Raji (cell line): ENCODE results near the gene PNPLA7.

ENCODE experiments used
- POLR2A ChIP-seq: IDR thresholded peaks from 2 replicates; pipeline ENCODE4 v1.6.1; 2011; ENCODE audit warnings: low read depth, low read length, control low read depth; ENCODE audit not compliant: insufficient read depth

PNPLA7 gene

DNA sequence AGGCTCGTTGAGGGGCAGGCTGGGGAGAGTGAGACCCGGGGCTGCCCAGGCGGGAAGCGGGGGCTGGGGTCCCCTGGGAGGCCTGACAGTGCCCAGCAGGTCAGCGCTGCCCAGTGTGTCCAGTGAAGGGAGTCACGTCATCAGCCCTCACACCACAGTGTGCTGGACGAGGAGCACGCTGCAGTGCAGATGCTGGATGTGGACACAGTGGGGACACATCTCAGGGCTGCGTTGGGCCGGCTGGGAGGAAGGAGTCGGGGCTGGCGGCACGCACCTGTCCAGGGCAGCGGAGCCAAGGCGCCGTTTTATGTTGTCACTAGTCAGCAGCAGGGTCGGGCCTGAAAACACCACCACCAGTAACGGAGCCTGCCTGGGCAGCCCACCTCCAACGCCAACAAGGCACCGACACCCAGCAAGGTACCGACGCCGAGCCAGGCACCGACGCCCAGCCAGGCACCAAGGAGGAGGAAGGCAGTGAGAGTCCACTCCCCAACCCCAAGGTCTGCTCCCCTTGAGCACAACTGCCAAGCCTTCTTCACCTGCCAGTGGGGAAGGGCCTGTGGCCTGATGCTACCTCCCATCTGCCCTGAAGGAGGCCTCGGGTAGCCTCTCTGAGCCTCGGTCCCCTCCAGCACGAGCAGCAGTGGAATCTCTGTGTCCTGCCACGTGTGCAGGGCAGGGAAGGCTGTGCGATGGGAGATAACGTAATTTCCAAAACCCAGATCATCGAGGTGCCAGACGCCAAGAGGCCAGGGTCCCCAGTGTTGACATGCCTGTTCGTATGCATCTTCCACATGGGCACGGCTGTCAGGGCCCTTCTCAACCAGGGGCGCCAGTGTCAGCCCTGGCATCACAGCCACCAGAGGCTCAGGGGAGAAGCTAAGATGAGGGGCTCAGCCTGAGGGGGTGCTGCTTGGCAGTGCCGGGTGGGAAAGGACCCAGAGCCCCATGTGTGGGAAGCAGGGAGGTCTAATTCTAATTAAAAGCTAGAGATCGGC, 69.2 kb downstream of the PNPLA7 start:
- no peak for TF ChIP-seq POLR2A

DNA sequence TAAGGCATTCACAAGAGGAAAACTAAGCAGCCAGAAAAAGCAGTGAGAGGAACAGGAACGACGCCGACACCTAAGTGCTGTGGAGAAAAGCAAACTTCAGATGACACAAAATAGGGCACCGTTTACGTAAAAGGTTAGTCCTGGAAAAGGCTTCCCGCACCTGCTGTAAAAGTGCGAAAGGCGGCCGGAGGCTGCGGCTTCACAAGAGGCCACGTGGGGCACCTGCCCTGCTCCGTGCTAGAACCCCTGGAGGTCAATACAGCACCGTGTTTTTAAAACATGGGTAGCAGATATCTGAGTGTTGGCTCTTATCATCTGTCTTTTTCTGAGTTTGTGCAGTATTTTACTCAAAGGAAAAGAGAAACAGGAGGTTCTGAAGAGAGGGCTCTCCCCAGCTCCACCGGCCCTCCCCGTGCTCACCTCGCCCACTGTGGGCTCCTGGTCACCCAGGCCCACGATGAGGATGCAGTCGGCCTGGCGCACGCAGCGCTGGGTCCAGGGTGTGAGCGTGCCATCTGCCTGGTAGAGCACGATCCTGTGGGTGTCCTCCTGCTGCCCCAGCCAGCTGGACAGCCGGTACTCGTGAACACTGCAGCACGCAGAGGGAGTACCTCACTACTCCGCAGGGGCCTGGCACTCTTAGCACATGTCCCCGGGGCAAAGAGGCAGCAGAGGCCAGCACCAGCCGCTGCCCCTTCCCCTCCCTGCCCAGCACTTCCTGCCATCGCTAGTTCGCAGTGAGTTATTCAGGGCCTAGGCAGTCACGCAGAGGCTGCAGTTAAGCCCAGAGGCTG, 70.1 kb downstream of the PNPLA7 start:
- no peak for TF ChIP-seq POLR2A

- TF ChIP-seq POLR2A, result no peak
These were observed 71.0 kb downstream of the PNPLA7 start for GRCh38 chr9:137478962-137479861.

- no peak for TF ChIP-seq POLR2A
These were observed 71.6 kb downstream of the PNPLA7 start for GRCh38 chr9:137478613-137478961.

DNA sequence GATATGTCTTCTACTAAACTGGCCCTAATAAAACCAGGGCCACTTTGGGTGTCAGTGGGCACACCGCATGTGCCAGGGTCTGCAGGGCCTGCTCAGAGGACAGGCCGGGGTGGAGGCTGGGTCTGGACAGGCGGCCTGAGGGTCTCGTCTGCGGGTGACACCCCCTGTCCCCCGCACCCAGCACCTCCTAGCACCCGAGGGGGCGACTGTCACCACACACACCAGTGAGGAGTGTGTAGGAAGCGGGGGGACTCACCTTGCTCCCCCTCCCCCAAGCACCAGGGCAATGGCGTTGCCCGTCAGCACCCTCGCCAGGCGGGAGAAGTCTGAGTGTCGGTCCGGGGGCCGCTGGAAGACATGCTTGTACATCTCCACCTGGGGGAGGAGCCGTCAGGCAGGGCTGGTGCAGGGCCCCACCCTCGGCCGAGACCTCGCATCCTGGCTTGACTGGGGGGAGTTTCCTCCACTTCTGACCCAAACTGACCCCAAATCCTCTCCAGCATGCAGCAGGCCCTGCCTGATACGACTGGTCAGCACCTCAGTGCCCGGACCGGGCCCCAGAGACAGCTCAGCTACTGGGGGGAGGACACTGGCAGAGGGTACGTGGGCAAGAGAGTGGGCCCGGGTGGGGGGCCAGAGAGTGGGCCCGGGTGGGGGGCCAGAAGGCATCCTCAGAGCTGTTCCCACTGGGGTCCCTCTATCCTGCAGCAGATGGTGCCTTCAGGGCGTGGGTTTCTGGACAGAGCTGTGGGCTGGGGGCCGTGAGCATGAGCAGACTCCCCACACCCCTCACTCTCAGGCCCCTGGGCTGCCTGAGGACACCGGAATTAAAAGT, 72.2 kb downstream of the PNPLA7 start:
- TF ChIP-seq POLR2A, result no peak

- no peak for TF ChIP-seq POLR2A
These were observed 73.3 kb downstream of the PNPLA7 start for GRCh38 chr9:137476856-137477255.

DNA sequence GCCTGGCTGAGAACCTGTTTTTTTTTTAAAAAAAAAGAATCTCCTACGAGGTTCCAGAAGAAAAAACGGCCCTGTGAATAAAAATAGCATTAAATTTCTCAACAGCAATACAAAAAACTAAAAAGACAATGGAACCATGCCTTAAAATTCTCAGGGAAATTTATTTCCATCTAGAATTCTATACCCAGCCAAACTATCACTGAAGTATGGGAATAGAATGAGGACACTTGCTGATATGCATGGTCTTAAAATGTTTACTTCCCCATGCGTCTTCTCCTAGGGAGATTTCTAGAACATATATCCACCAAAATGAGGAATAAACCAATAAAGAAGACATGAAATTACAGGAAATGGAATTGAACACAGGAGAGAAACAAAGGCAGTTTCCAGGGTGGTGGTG, 74.5 kb downstream of the PNPLA7 start:
- TF ChIP-seq POLR2A, result no peak

DNA sequence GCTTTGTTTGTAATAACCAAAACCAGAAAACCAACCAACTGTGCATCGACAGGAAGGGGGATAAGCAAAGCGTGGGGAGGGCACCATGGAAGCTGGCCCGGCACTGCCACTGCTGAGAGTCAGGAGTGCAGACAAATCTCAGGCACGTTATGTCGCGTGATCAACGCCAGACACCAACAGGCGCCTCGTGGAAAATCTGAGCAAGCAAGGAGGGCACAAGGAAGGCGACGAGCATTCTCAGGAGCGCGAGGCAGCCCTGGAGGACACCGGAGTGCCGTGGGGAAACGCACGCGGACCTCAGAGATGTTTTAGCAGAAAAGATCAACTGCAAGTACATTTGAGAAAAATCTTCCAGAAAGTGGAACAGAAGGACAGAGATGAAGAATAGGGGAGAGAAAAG, 75.9 kb downstream of the PNPLA7 start:
- TF ChIP-seq POLR2A, result no peak

- no peak for TF ChIP-seq POLR2A
These were observed 79.4 kb downstream of the PNPLA7 start for GRCh38 chr9:137470785-137471184.

GRCh38 chr9:137467896-137468295, 82.3 kb downstream of the PNPLA7 start:
- TF ChIP-seq POLR2A, result no peak

DNA sequence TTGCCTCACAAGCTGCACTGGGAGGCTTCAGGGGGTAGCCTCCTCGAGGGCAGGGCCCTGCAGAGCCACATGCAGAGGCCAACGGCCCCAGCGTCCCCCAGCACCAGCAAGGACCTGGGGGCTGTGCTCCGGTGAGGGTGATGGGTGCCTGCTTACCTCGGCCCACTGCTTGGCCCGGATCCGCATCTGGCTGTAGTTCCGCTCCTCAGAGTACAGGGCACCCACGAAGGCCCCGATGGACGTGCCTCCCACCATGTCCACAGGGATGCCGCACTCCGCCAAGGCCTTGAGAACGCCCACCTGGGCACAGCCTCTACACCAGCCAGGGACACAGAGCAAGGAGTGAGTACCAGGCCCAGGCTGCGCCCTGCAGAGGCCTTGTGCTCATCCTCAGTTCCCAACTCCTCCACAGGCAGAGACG, 83.0 kb downstream of the PNPLA7 start:
- no peak for TF ChIP-seq POLR2A

DNA sequence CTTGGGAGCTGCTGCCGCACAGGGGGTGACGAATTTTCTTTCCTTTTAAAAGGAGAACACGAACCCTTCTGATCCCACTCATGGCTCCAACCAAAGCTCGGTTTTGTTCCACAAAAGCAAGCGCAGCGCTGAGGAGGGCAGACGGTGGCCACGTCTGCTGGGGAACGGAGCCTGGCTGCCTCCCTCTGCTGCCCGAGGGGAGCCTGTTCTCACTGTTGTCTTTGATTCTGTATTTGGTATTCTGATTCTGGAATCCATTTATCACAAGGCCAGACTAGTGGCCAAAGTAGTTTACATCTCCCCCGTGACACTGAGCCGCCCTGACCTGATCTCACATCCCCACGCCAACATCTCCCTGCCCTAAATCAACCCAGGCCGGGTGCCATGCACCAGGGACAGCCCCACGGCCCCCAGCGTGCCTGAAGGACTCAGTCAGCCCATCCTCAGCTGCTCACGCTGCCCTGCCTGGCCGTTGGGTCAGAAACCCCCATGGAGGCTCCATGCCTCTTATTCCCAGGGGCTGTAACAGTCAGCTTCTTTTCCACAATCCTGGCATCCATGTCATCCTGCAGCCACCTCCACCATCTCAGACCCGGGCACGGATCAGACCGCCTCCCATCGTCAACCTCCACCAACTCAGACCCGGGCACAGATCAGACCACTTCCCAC, 84.3 kb downstream of the PNPLA7 start:
- TF ChIP-seq POLR2A, result no peak

DNA sequence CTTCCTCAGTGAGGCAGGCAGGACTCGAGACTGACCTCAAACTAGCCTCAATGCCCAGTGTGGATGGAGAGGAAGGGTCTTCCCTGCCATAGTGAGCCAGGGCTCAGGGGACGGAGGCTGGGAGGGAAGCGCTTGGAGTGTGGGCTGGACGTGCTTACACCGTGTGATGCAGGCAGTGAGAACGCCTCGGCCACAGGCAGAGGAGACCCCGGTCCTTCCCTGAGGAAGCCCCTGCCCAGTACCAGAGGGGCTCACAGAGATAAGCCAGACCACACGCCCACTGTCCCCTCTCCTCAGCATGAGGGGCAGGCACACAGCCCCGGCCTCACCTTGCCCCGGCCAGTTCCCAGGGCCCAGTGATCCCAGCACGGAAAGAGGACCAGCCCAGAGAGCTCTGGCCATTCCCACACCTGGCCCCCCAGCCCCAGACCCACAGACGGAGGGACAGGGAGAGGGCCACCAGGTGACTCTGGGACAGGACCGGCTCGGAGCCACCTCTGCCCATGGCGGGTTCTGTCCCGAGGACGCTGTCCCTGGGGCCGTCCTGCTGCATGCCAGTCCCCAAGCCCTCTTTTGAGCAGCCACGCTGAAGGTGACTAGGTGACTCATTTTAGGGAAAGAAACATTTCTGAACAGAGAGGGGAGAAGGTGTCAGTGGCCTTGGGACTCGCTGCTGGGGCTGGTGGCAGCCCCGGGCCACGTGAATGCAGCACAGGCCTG, 85.0 kb downstream of the PNPLA7 start:
- TF ChIP-seq POLR2A, result no peak

DNA sequence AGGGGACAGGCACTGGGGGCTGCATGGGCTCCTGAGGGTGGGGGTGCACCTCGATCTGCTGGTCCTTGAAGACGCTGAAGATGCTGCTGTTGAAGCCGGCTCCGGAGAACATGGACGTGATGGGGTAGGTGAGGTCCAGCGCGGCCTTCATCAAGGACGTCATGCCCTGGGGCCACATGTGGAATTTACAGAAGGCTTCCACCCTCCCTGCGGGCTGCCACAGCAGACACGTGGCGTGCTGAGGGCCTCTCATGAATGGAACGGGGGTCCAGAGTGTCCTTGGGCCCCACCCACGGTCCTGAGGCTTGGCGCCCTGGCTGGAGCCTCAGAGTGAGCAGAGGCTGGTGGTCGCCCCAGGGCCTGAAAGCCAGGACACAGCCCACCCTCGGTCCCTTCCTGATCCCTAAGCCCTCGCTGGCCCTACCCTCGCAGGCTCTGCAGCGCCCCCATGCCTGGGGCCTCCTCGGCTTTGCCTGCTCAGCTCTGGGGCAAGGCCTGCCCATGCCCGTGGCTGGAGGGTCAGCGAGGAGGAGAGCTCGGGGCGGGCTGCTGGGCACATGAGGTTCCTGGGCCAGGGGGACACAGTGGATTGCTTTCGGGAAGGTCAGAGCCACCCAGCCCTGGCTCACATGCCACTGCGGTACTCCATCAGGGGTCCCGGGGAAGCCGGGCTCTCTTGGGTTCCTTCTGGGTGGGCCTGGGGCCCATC, 85.8 kb downstream of the PNPLA7 start:
- TF ChIP-seq POLR2A, result no peak
